Measurements from ENCODE around the gene CHMP2A. TPM values are rescaled to one million over a fixed set of nuclear protein-coding genes. Genes with fewer than 3 reads are reported as not detected.

Gene CHMP2A
- total RNA-seq, 2 experiments from 2014 or later = 88.3 to 90.0 TPM

DNA sequence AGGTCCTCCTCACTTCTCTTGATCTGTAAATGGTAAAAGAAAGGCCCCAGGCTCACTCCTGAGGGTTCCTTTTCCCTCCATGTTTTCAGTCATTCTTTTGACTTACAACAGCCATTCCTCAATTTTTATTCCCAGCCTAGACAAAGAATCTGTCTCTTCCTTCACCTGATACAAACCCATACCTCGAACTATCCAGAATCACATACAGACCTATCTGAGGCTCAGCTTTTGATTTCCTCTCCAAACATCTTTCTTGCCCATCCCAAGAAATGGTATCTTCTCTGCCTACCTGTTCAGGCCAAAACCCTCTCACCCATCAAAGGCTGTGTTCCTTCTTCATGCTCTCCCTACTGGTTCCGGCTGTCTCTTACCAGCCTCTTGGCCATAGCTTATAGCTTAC lies 2.2 kb downstream of the CHMP2A start:
- intact Hi-C loops (cut with micrococcal nuclease) = no loop called here
- H3K27me3 Mint-ChIP-seq = no peaks in the 10 kb centered on the region
- ATAC-seq = no peak
- peak overlapping the region; percentile 23 for H3K27ac Mint-ChIP-seq
- H3K4me1 Mint-ChIP-seq (ENCODE audit: low read depth) = peaks cover 41% of the 10 kb centered on the region
- H3K36me3 Mint-ChIP-seq (ENCODE audit: low read depth) = peaks cover 78% of the 10 kb centered on the region
- TF ChIP-seq, protein P1, sequence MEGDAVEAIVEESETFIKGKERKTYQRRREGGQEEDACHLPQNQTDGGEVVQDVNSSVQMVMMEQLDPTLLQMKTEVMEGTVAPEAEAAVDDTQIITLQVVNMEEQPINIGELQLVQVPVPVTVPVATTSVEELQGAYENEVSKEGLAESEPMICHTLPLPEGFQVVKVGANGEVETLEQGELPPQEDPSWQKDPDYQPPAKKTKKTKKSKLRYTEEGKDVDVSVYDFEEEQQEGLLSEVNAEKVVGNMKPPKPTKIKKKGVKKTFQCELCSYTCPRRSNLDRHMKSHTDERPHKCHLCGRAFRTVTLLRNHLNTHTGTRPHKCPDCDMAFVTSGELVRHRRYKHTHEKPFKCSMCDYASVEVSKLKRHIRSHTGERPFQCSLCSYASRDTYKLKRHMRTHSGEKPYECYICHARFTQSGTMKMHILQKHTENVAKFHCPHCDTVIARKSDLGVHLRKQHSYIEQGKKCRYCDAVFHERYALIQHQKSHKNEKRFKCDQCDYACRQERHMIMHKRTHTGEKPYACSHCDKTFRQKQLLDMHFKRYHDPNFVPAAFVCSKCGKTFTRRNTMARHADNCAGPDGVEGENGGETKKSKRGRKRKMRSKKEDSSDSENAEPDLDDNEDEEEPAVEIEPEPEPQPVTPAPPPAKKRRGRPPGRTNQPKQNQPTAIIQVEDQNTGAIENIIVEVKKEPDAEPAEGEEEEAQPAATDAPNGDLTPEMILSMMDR (IDR thresholded peaks at IDR 0.05) = no peak
- ChIA-PET POLR2A (interaction anchor here (1.0 to 13.1 kb wide), 6 partner anchors 8 to 36 kb away, joined by 3 to 164 read pairs (median 20); partner anchors contain the start of genes TRIM28 and ZBTB45), CTCF (interaction anchor here (1.1 to 3.1 kb wide), 3 partner anchors 23 to 32 kb away, joined by 3 to 19 read pairs (median 5); partner anchors contain the start of gene ZBTB45)
- H3K4me3 Mint-ChIP-seq = peak overlapping the region; percentile 0
- no peak for DNase-seq
- H3K9me3 Mint-ChIP-seq = no peaks in the 10 kb centered on the region

DNA sequence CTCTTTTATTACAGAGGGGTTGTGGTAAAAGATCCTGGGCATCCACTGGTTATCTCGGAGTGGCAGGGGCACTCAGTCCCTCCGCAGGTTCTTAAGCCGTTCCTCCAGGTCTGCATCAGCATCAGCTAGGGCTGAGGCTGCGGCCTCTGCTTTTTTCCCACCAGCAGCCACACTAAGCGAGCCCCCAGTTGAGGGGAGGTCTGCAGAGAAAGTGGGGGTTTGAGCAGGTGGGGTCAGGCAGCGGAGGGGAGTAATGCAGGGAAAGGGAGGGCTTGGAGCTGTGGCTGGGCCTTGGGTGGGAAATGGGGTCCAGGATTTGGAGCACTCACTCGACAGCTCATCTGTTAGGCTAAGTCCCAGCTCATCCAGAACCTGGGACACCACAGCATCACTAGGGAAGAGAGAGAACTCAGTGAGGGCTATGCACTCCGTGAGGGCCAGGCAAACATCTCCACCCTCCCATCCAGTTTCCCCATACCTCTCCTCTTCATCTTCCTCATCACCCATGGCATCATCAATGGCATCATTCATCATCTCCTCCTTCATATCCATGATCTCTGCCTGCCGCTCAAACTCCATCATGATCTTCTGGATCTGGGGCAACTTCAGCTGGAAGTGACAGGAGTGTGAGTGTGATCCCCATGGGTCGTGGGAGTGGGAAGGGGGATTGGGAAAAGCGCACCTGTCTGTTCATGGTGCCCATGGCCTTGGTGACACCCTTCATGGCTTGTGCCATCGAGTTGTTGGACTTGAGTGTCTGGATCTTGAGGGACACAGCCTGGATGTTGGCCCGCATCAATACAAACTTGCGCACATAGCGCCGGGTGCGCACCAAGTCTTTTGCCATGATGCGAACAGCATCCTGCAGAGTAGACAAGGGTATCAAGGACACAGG lies 3.1 kb downstream of the CHMP2A start:
- ChIA-PET CTCF (interaction anchor here (1.1 to 1.2 kb wide), 2 partner anchors 24 to 32 kb away, joined by 3 to 4 read pairs; partner anchors contain the start of gene ZBTB45), POLR2A (interaction anchor here (0.7 to 13.1 kb wide), 5 partner anchors 8 to 1331 kb away, joined by 3 to 164 read pairs (median 5); partner anchors contain the start of genes TRIM28 and ZBTB45)
- H3K27me3 Mint-ChIP-seq = no peaks in the 10 kb centered on the region
- ATAC-seq (no peak), DNase-seq (no peak)
- H3K9me3 Mint-ChIP-seq = no peaks in the 10 kb centered on the region
- peaks cover 44% of the 10 kb centered on the region for H3K4me1 Mint-ChIP-seq (ENCODE audit: low read depth)
- intact Hi-C loops (cut with micrococcal nuclease) = no loop called here
- peak overlapping the region; percentile 23 for H3K27ac Mint-ChIP-seq
- peaks cover 79% of the 10 kb centered on the region for H3K36me3 Mint-ChIP-seq (ENCODE audit: low read depth)
- no peak overlapping the region for H3K4me3 Mint-ChIP-seq
- TF ChIP-seq, protein P1 (IDR thresholded peaks at IDR 0.05) = no peak

DNA sequence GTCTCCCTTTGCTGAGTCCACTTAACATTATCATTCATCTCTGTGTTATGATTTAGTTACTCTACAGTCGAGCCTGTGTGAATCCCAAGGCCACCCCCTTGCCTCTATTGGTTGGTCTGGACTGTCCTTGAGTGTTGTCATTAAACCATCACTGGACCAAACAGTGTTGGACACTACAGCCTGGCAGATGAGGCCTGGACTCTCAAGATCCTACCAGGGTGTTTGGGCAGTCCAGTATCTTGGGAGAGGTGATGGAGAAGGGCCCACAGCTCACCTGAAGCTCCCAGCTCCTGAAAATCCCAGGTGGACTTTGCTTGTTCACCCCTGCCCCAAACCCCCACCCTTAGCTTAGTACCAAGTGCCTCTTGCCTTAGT lies 3.8 kb downstream of the CHMP2A start:
- no peak for DNase-seq
- no peak overlapping the region for H3K4me3 Mint-ChIP-seq

DNA sequence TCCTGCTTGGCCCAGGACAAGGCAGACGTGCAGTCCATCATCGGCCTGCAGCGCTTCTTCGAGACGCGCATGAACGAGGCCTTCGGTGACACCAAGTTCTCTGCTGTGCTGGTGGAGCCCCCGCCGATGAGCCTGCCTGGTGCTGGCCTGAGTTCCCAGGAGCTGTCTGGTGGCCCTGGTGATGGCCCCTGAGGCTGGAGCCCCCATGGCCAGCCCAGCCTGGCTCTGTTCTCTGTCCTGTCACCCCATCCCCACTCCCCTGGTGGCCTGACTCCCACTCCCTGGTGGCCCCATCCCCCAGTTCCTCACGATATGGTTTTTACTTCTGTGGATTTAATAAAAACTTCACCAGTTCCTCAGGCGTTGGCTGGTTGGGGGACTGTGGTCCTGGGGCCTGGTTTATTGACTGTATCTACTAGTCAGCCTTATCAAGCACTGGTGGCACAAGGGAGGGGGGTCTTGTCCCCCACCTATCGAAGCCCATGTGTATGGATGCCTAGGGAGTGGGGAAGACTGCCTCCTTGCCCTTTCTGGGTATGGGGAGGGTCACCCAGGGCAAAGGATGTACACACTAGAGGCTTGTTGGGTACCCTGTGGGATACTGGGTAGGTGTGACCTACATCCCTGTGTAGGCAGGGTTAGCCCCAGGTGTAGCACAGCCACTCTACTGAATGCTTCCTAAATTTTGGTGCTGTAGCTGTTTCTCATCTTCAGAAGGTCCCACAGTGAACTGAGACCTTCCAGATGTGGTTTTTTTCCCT lies 4.4 kb downstream of the CHMP2A start:
- DNase-seq (no peak), ATAC-seq (no peak)
- TF ChIP-seq, protein P1 (IDR thresholded peaks at IDR 0.05) = no peak
- H3K4me3 Mint-ChIP-seq = no peak overlapping the region
- no peak overlapping the region for H3K27ac Mint-ChIP-seq
- peaks cover 82% of the 10 kb centered on the region for H3K36me3 Mint-ChIP-seq (ENCODE audit: low read depth)
- H3K27me3 Mint-ChIP-seq = no peaks in the 10 kb centered on the region
- intact Hi-C loops (cut with micrococcal nuclease) = no loop called here
- H3K9me3 Mint-ChIP-seq = no peaks in the 10 kb centered on the region
- H3K4me1 Mint-ChIP-seq (ENCODE audit: low read depth) = peaks cover 48% of the 10 kb centered on the region
- ChIA-PET POLR2A (interaction anchor here (1.6 to 13.1 kb wide), 3 partner anchors 13 to 34 kb away, joined by 5 to 164 read pairs (median 35); partner anchors contain the start of gene ZBTB45), CTCF (no interaction called here)

More for the DNA sequence above, 3.8 kb downstream of the CHMP2A start:
- Mint-ChIP-seq H3K4me1 (ENCODE audit: low read depth) (peaks cover 44% of the 10 kb centered on the region), H3K9me3 (no peaks in the 10 kb centered on the region), H3K27me3 (no peaks in the 10 kb centered on the region), H3K27ac (no peak overlapping the region), H3K36me3 (ENCODE audit: low read depth) (peaks cover 79% of the 10 kb centered on the region)
- intact Hi-C loops (cut with micrococcal nuclease) = no loop called here
- ChIA-PET CTCF (interaction anchor here (1.2 kb wide), 1 partner anchor 31 kb away, joined by 4 read pairs; the partner anchor contains the start of gene ZBTB45), POLR2A (interaction anchor here (1.3 to 13.1 kb wide), 4 partner anchors 8 to 34 kb away, joined by 3 to 164 read pairs (median 20); partner anchors contain the start of genes TRIM28 and ZBTB45)
- TF ChIP-seq, protein P1 (IDR thresholded peaks at IDR 0.05) = no peak
- no peak for ATAC-seq

All from activated CD8-positive, alpha-beta T cell treated with anti-CD3 and anti-CD28 coated beads for 36 hours (primary cell).